Heart left ventricle (tissue), 16 donors: ENCODE results near the gene SMIM45.

ENCODE experiments used
- ATAC-seq, 4 donors: fragments of 200-7000 bp; cut with Tn5 transposase; one replicate each; pipeline ENCODE4 v1.9.1; 2020 to 2022; ENCODE audit warnings: moderate library complexity in 4 of 4, mild to moderate bottlenecking in 3 of 4, moderate number of reproducible peaks in 1 of 4
- DNase-seq, 5 donors: peaks; one replicate each; pipeline ENCODE4 v3.0.0-alpha.2; 2020
- H3K27ac ChIP-seq, 12 donors: fragments of 200-600 bp; sonication (generic) in 4 of 12; one replicate each; pipeline versions ENCODE4 v1.5.0 to v1.8.0; 2016 to 2022; ENCODE audit warnings: mild to moderate bottlenecking in 2 of 12
- H3K27me3 ChIP-seq, 9 donors: fragments of 200-600 bp; sonication (generic) in 2 of 9; one replicate each; pipeline versions ENCODE4 v1.5.1 to v1.8.0; 2016 to 2022; ENCODE audit warnings: mild to moderate bottlenecking in 3 of 9
- H3K36me3 ChIP-seq, 9 donors: fragments of 200-600 bp; sonication (generic) in 2 of 9; one replicate each; pipeline versions ENCODE4 v1.5.0 to v1.8.0; 2018 to 2022; ENCODE audit warnings: mild to moderate bottlenecking in 2 of 9
- H3K4me1 ChIP-seq, 12 donors: fragments of 200-600 bp; sonication (generic) in 4 of 12; one replicate each; pipeline versions ENCODE4 v1.5.0 to v1.8.0; 2016 to 2022; ENCODE audit warnings: mild to moderate bottlenecking in 3 of 12
- H3K4me3 ChIP-seq, 12 donors: fragments of 200-600 bp; sonication (generic) in 4 of 12; one replicate each; pipeline versions ENCODE4 v1.5.0 to v1.8.0; 2017 to 2022; ENCODE audit warnings: mild to moderate bottlenecking in 9 of 12, moderate library complexity in 4 of 12
- H3K9me3 ChIP-seq, 12 donors: fragments of 200-600 bp; sonication (generic) in 4 of 12; one replicate each; pipeline versions ENCODE4 v1.5.0 to v1.8.0; 2016 to 2022; ENCODE audit warnings: mild to moderate bottlenecking in 1 of 12
- POLR2A ChIP-seq, 2 donors: fragments of 450-650 bp; IDR thresholded peaks; one replicate each; pipeline ENCODE4 v1.6.1; 2017; ENCODE audit warnings: antibody characterized with exemption in 2 of 2, mild to moderate bottlenecking in 2 of 2, moderate library complexity in 2 of 2
- WGBS, 4 donors: extraction: QIAGEN DNeasy Blood & Tissue Kit in 2 of 4; methylation state at CpG; one replicate each; pipeline versions ENCODE4 v1.1.5 to v1.1.7; 2013 to 2018; 5-methylcytosine and 5-hydroxymethylcytosine counted together
- intact Hi-C, 10 donors: fragments of 100-400 bp; cut with DNase I; formaldehyde crosslinking; loops; one replicate each; pipeline versions ENCODE4 v1.11.1 to v1.14.2; 2022
- TF ChIP-seq, protein P1 (sequence below), 12 donors: fragments of 200-600 bp; sonication (generic) in 4 of 12; IDR thresholded peaks; one replicate each; pipeline versions ENCODE4 v1.5.0 to v1.8.0; 2018 to 2022; ENCODE audit warnings: antibody characterized with exemption in 12 of 12, mild to moderate bottlenecking in 5 of 12
- donor health status: ischemic (EF 13 %, LVEDD 7.1; RV severe dilation, severe dysfunction).
- donor health status: healthy with polysubstance abuse.
- donor health status: DM: no; HTN: yes; CAD: no.
- donor health status: DM: no; HTN: no; CAD: no.
- donor health status: ischemic (EF 25% LVEDD 6.9; RV normal size, moderate dysfunction).
- donor health status: ischemic (EF 25% LVEDD 5.7; RV mildly dilated, moderate dysfunction).
- donor health status: healthy.
- donor health status: DM: yes; HTN: yes; CAD: no.
- donor health status: ischemic (EF 35%, LVEDD 5.7; RV mildly dilated, moderate dysfunction).
- donor health status: nonischemic (EF 11% LVEDD 7.7; RV severe dilation, severe dysfunction).
- donor health status: DM: yes; HTN: yes; CAD: no.
- donor health status: PGD.
- donor health status: ischemic (EF 29% LVEDD 5.4; RV normal size, mild dysfunction).
- donor health status: nonischemic (EF 23%, LVEDD 6.1; RV moderate dilation, normal function).

The SMIM45 gene

DNA sequence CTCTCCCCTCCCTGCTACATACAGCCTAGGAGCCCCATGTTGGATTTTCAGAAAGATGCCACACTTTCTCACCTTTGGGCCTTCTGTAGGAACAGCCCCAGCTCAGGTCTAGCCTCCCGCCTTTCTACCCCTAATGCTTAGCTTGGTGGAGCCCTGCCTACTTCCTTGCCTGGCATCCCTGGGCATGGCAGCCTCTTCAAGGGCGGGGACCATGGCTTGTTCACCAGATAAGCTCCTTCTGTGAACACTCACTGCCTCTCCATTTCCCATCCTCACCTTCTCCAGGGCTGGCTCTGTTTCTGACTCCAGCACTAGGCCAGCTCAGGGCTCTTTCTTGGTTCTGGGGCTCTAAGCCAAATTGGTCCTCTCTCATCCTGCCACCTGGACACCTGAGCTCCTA is 18.7 kb downstream of the SMIM45 start:
- Histone ChIP-seq H3K27ac (no peak overlapping the region), H3K4me1 (no peaks in the 10 kb centered on the region), H3K36me3 (no peaks in the 10 kb centered on the region), H3K4me3 (no peak overlapping the region), H3K9me3 (no peaks in the 10 kb centered on the region), H3K27me3 (peaks cover 0 to 45% (median 14%) of the 10 kb centered on the region in 9 donors)
- intact Hi-C loops = loop anchor here in 1 of 10 donors (1.0 to 10.0 kb wide), 2 partner anchors 63 to 504 kb away; no protein-coding TSS in a partner anchor
- ATAC-seq (no peak), DNase-seq (no peak)
- TF ChIP-seq, protein P1, sequence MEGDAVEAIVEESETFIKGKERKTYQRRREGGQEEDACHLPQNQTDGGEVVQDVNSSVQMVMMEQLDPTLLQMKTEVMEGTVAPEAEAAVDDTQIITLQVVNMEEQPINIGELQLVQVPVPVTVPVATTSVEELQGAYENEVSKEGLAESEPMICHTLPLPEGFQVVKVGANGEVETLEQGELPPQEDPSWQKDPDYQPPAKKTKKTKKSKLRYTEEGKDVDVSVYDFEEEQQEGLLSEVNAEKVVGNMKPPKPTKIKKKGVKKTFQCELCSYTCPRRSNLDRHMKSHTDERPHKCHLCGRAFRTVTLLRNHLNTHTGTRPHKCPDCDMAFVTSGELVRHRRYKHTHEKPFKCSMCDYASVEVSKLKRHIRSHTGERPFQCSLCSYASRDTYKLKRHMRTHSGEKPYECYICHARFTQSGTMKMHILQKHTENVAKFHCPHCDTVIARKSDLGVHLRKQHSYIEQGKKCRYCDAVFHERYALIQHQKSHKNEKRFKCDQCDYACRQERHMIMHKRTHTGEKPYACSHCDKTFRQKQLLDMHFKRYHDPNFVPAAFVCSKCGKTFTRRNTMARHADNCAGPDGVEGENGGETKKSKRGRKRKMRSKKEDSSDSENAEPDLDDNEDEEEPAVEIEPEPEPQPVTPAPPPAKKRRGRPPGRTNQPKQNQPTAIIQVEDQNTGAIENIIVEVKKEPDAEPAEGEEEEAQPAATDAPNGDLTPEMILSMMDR (IDR thresholded peaks at IDR 0.05) = no peak
- no peak for TF ChIP-seq POLR2A (IDR thresholded peaks at IDR 0.05)
- 78 to 90% (median 85%) methylated on average over 2 of the region's 2 CpGs for WGBS, 4 donors

DNA sequence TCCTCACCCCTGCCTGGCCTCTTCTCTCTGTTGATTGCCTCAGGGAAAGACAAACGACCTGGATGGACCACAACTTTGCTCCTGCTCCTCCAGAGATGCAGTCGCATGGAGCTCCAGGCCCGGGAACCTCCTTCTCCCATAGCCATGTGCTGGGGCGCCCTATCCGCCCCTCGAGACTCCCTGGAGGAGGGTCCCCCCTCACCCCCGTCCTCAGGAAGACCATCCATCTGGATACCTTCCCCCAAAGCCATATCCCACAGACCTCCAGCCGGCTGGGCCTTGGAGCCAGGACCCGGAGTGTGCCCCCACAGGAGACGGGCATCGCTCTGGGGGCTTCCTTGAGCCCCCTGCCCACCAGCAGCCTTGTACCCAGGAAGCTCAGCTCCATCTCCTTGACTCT is 19.5 kb downstream of the SMIM45 start:
- TF ChIP-seq, protein P1 (IDR thresholded peaks at IDR 0.05) = no peak
- ATAC-seq (no peak), DNase-seq (no peak)
- H3K4me1 ChIP-seq = peaks cover 0 to 4% (median 0%) of the 10 kb centered on the region in 12 donors
- intact Hi-C loops = loop anchor here in 1 of 10 donors (10.0 kb wide), 1 partner anchor 503 kb away; no protein-coding TSS in a partner anchor
- H3K27me3 ChIP-seq = peaks cover 3 to 53% (median 21%) of the 10 kb centered on the region in 9 donors
- WGBS, 4 donors = 76 to 89% (median 81%) methylated on average over 10 to 11 of the region's 11 CpGs
- no peaks in the 10 kb centered on the region for H3K9me3 ChIP-seq
- H3K36me3 ChIP-seq = no peaks in the 10 kb centered on the region
- no peak overlapping the region for H3K4me3 ChIP-seq
- H3K27ac ChIP-seq = no peak overlapping the region

DNA sequence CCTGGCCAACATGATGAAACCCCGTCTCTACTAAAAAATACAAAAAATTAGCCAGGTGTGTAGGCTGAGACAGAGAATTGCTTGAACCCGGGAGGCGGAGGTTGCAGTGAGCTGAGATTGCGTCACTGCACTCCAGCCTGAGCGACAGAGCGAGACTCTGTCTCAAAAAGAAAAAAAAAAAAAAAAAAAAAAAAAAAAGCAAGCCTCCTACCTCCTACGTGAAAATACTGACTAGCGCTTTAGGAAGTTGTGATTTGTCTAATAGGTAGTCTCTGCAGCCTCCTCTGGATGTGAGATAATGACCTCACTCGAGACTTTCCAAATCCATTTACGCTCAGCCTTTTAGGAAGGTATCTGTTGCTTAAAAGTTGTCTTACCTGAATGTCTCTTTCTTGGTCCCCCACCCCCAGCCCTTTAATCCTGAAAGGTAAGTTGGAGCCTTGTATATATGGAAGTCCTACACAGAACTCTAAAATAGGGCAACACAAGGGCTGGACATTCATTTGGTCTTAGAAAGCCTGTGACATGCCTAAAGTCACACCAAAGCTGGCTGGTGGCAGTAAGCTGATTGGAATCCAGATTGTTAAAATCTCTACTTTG is 22.8 kb downstream of the SMIM45 start:
- intact Hi-C loops = loop anchor here in 1 of 10 donors (10.0 kb wide), 1 partner anchor 500 kb away; no protein-coding TSS in a partner anchor
- DNase-seq = no peak
- H3K4me1 ChIP-seq = peaks cover 0 to 12% (median 3%) of the 10 kb centered on the region in 12 donors
- no peak for ATAC-seq
- H3K27me3 ChIP-seq = peaks cover 4 to 64% (median 31%) of the 10 kb centered on the region in 9 donors
- WGBS, 4 donors = 68 to 78% (median 73%) methylated on average over 10 of the region's 10 CpGs
- no peaks in the 10 kb centered on the region for H3K9me3 ChIP-seq
- TF ChIP-seq, protein P1 (IDR thresholded peaks at IDR 0.05) = no peak
- TF ChIP-seq POLR2A (IDR thresholded peaks at IDR 0.05) = no peak
- H3K4me3 ChIP-seq = no peak overlapping the region
- no peaks in the 10 kb centered on the region for H3K36me3 ChIP-seq
- no peak overlapping the region for H3K27ac ChIP-seq

DNA sequence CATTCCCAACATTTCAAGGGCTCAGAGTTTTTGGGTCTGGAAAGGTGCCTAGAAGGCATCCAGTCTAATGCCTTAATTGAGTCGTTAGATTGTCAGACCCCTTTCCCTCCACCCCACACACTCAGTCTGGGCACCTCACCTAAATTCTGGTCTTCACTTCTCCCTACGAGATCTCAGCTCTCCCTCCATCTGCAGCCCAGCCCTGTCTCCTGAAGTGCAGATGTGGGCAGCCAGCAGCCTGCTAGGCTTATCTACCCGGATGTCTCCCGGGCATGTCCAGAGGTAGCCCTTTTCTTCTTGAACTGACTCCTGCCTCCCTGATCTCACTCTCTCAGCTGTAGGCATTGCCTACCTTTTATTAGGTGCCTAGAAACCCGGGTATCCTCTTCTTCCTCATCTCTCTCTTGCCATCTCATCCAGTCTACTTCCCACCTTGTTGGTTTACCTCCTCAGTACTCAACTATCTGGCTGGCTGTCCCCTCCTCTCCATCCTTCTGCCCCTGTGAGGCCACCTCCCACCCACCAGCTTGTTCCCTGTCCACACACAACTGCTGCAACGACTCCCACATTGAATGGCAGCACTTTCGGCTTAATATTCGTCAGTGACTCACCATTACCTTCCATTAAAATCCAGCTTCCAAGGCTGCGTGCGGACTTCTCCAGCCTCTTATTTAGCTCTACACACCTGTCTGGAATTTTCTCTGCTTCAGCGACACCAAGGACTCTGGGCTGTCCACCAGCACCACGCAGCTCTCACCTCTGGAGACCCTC is 23.5 kb downstream of the SMIM45 start:
- TF ChIP-seq, protein P1 (IDR thresholded peaks at IDR 0.05) = no peak
- TF ChIP-seq POLR2A (IDR thresholded peaks at IDR 0.05) = no peak
- DNase-seq (no peak), ATAC-seq (no peak)
- WGBS, 4 donors = 60 to 67% (median 63%) methylated on average over 12 of the region's 12 CpGs
- intact Hi-C loops = loop anchor here in 1 of 10 donors (10.0 kb wide), 1 partner anchor 499 kb away; no protein-coding TSS in a partner anchor
- Histone ChIP-seq H3K27me3 (peaks cover 4 to 63% (median 31%) of the 10 kb centered on the region in 9 donors), H3K36me3 (no peaks in the 10 kb centered on the region), H3K9me3 (no peaks in the 10 kb centered on the region), H3K4me1 (peaks cover 0 to 12% (median 3%) of the 10 kb centered on the region in 12 donors), H3K27ac (no peak overlapping the region), H3K4me3 (no peak overlapping the region)
